Stimulated activated CD8-positive, alpha-beta memory T cell treated with anti-CD3 and anti-CD28 coated beads, Interleukin-15, amount 100 ng/mL, for 4 hours (primary cell): ENCODE measurements around the gene PTPRK.

ENCODE experiments used
- DNase-seq, 2 donors: peaks; one replicate each; pipeline ENCODE4 v3.0.0-alpha.2; 2020; ENCODE audit warnings: low read depth in 2 of 2

The PTPRK gene

GRCh38 chr6:128346569-128346968, 173.8 kb downstream of the PTPRK start:
- DNase-seq = no peak

GRCh38 chr6:128345278-128345677, 175.1 kb downstream of the PTPRK start:
- DNase-seq = no peak

GRCh38 chr6:128343706-128344105, 176.7 kb downstream of the PTPRK start:
- no peak for DNase-seq

- no peak for DNase-seq
Observed at GRCh38 chr6:128339635-128340450, 180.6 kb downstream of the PTPRK start.

GRCh38 chr6:128337619-128338018, 182.8 kb downstream of the PTPRK start:
- no peak for DNase-seq

- DNase-seq = no peak
Observed at GRCh38 chr6:128336436-128337095, 183.8 kb downstream of the PTPRK start.

GRCh38 chr6:128335963-128336362, 184.4 kb downstream of the PTPRK start:
- DNase-seq = no peak

GRCh38 chr6:128333581-128334223, 186.7 kb downstream of the PTPRK start:
- DNase-seq = no peak

- no peak for DNase-seq
Observed at GRCh38 chr6:128327890-128328289, 192.5 kb downstream of the PTPRK start.

GRCh38 chr6:128323011-128323410, 197.4 kb downstream of the PTPRK start:
- no peak for DNase-seq

- DNase-seq = no peak
Observed at GRCh38 chr6:128319946-128320345, 200.5 kb downstream of the PTPRK start.

GRCh38 chr6:128319157-128319556, 201.2 kb downstream of the PTPRK start:
- no peak for DNase-seq

GRCh38 chr6:128316258-128316929, 204.0 kb downstream of the PTPRK start:
- DNase-seq = no peak

- no peak for DNase-seq
Observed at GRCh38 chr6:128314190-128314589, 206.2 kb downstream of the PTPRK start.

- no peak for DNase-seq
Observed at GRCh38 chr6:128311944-128312570, 208.3 kb downstream of the PTPRK start.

GRCh38 chr6:128310451-128310850, 209.9 kb downstream of the PTPRK start:
- DNase-seq = no peak

GRCh38 chr6:128307671-128308070, 212.7 kb downstream of the PTPRK start:
- DNase-seq = no peak

- DNase-seq = no peak
Observed at GRCh38 chr6:128305976-128306375, 214.4 kb downstream of the PTPRK start.

GRCh38 chr6:128305228-128305627, 215.2 kb downstream of the PTPRK start:
- DNase-seq = no peak

GRCh38 chr6:128303870-128304269, 216.5 kb downstream of the PTPRK start:
- DNase-seq = no peak

GRCh38 chr6:128302942-128303341, 217.5 kb downstream of the PTPRK start:
- no peak for DNase-seq

GRCh38 chr6:128295670-128296069, 224.7 kb downstream of the PTPRK start:
- no peak for DNase-seq
